GM08714 (cell line): ENCODE data around the gene NUDT12.

Source experiments
- H3K4me3 ChIP-seq: fragments of 200-500 bp; sonication (Bioruptor generic); 2 replicates; pipeline ENCODE4 v1.5.1; 2014; ENCODE audit warnings: mild to moderate bottlenecking, low read length, inconsistent platforms
- ZNF274 ChIP-seq: IDR thresholded peaks from 2 replicates; pipeline ENCODE4 v1.6.1; 2012; ENCODE audit warnings: mild to moderate bottlenecking, low read depth, low read length

Gene NUDT12

GRCh38 chr5:103514371-103514770 lies 48.2 kb downstream of the NUDT12 start:
- no peak overlapping the region for H3K4me3 ChIP-seq
- no peak for TF ChIP-seq ZNF274

- TF ChIP-seq ZNF274, result no peak
- no peak overlapping the region for H3K4me3 ChIP-seq
These were observed 48.9 kb downstream of the NUDT12 start for GRCh38 chr5:103513701-103514100.

GRCh38 chr5:103512500-103512899 lies 50.1 kb downstream of the NUDT12 start:
- no peak for TF ChIP-seq ZNF274
- no peak overlapping the region for H3K4me3 ChIP-seq

GRCh38 chr5:103511554-103511885 lies 51.1 kb downstream of the NUDT12 start:
- TF ChIP-seq ZNF274, result no peak

GRCh38 chr5:103510851-103511553 lies 51.6 kb downstream of the NUDT12 start:
- H3K4me3 ChIP-seq, result no peak overlapping the region
- TF ChIP-seq ZNF274, result no peak

More at GRCh38 chr5:103511554-103511885, 51.1 kb downstream of the NUDT12 start:
- no peak overlapping the region for H3K4me3 ChIP-seq

GRCh38 chr5:103505581-103506305 lies 56.8 kb downstream of the NUDT12 start:
- no peak overlapping the region for H3K4me3 ChIP-seq
- no peak for TF ChIP-seq ZNF274

GRCh38 chr5:103503066-103503465 lies 59.5 kb downstream of the NUDT12 start:
- TF ChIP-seq ZNF274, result no peak
- no peak overlapping the region for H3K4me3 ChIP-seq

- no peak for TF ChIP-seq ZNF274
- H3K4me3 ChIP-seq, result no peak overlapping the region
These were observed 59.9 kb downstream of the NUDT12 start for GRCh38 chr5:103502662-103503061.
